WTC11 (cell line): Measurements from ENCODE around the gene SSNA1. TPM values are rescaled to one million over a fixed set of nuclear protein-coding genes. Genes with fewer than 3 reads are reported as not detected.

Source experiments
- ATF6 ChIP-seq: sonication (generic); formaldehyde crosslinking; IDR thresholded peaks from 2 replicates; pipeline ENCODE4 v1.8.1; 2023; ENCODE audit warnings: mild to moderate bottlenecking, missing genetic modification reagents
- EMX1 ChIP-seq: fragments of 250-450 bp; sonication (Bioruptor Pico); IDR thresholded peaks from 2 replicates; pipeline ENCODE4 v1.8.0; 2021; ENCODE audit warnings: mild to moderate bottlenecking
- ESRRA ChIP-seq: sonication (generic); formaldehyde crosslinking; IDR thresholded peaks from 2 replicates; pipeline ENCODE4 v1.8.1; 2022; ENCODE audit warnings: mild to moderate bottlenecking, missing genetic modification reagents, borderline replicate concordance
- FOXP1 ChIP-seq: sonication (generic); formaldehyde crosslinking; IDR thresholded peaks from 2 replicates; pipeline ENCODE4 v1.8.0; 2022; ENCODE audit warnings: missing genetic modification reagents, mild to moderate bottlenecking, moderate library complexity, borderline replicate concordance
- GABPB1 ChIP-seq: sonication (generic); formaldehyde crosslinking; IDR thresholded peaks from 2 replicates; pipeline ENCODE4 v1.8.1; 2023; ENCODE audit warnings: mild to moderate bottlenecking, missing genetic modification reagents
- MXD4 ChIP-seq: fragments of 250-450 bp; sonication (Bioruptor Pico); IDR thresholded peaks from 2 replicates; pipeline ENCODE4 v1.8.0; 2021; ENCODE audit warnings: mild to moderate bottlenecking, moderate library complexity, borderline replicate concordance
- MYBL2 ChIP-seq: sonication (generic); formaldehyde crosslinking; IDR thresholded peaks from 2 replicates; pipeline ENCODE4 v1.8.1; 2023; ENCODE audit warnings: mild to moderate bottlenecking, moderate library complexity, missing genetic modification reagents
- NFATC4 ChIP-seq: fragments of 250-450 bp; sonication (Bioruptor Pico); IDR thresholded peaks from 2 replicates; pipeline ENCODE4 v1.9.0; 2021; ENCODE audit warnings: mild to moderate bottlenecking
- NFE2L1 ChIP-seq: sonication (generic); formaldehyde crosslinking; IDR thresholded peaks from 2 replicates; pipeline ENCODE4 v1.8.1; 2023; ENCODE audit warnings: missing genetic modification reagents
- NR2C2 ChIP-seq: sonication (generic); formaldehyde crosslinking; IDR thresholded peaks from 2 replicates; pipeline ENCODE4 v1.8.0; 2022; ENCODE audit warnings: mild to moderate bottlenecking, missing genetic modification reagents
- NR3C1 ChIP-seq: sonication (generic); formaldehyde crosslinking; conservative IDR thresholded peaks from 2 replicates; pipeline ENCODE4 v1.8.1; 2023; ENCODE audit warnings: low read depth, mild to moderate bottlenecking, missing genetic modification reagents
- OVOL2 ChIP-seq: fragments of 250-450 bp; sonication (Bioruptor Pico); IDR thresholded peaks from 2 replicates; pipeline ENCODE4 v1.9.0; 2021; ENCODE audit warnings: mild to moderate bottlenecking, borderline replicate concordance
- RELA ChIP-seq: sonication (generic); formaldehyde crosslinking; IDR thresholded peaks from 2 replicates; pipeline ENCODE4 v1.8.1; 2022; ENCODE audit warnings: missing genetic modification reagents, mild to moderate bottlenecking, borderline replicate concordance
- RORB ChIP-seq: fragments of 250-450 bp; sonication (Bioruptor Pico); IDR thresholded peaks from 2 replicates; pipeline ENCODE4 v1.9.0; 2021; ENCODE audit warnings: mild to moderate bottlenecking
- SMAD4 ChIP-seq: sonication (generic); formaldehyde crosslinking; IDR thresholded peaks from 2 replicates; pipeline ENCODE4 v1.8.0; 2022; ENCODE audit warnings: mild to moderate bottlenecking, missing genetic modification reagents
- SOX15 ChIP-seq: fragments of 250-450 bp; sonication (Bioruptor Pico); IDR thresholded peaks from 2 replicates; pipeline ENCODE4 v1.9.0; 2021; ENCODE audit warnings: mild to moderate bottlenecking
- SP1 ChIP-seq: sonication (generic); formaldehyde crosslinking; conservative IDR thresholded peaks from 2 replicates; pipeline ENCODE4 v1.8.1; 2022; ENCODE audit warnings: missing genetic modification reagents
- TCF7 ChIP-seq: sonication (generic); formaldehyde crosslinking; IDR thresholded peaks from 2 replicates; pipeline ENCODE4 v1.8.0; 2022; ENCODE audit warnings: mild to moderate bottlenecking, low read depth, missing genetic modification reagents, moderate library complexity
- TEAD4 ChIP-seq: sonication (generic); formaldehyde crosslinking; IDR thresholded peaks from 2 replicates; pipeline ENCODE4 v1.8.0; 2022; ENCODE audit warnings: mild to moderate bottlenecking, missing genetic modification reagents
- TP53 ChIP-seq: sonication (generic); formaldehyde crosslinking; IDR thresholded peaks from 2 replicates; pipeline ENCODE4 v1.8.1; 2023; ENCODE audit warnings: mild to moderate bottlenecking, missing genetic modification reagents
- ZBTB21 ChIP-seq: sonication (generic); formaldehyde crosslinking; IDR thresholded peaks from 2 replicates; pipeline ENCODE4 v1.8.1; 2023; ENCODE audit warnings: mild to moderate bottlenecking, missing genetic modification reagents, borderline replicate concordance
- ZMAT4 ChIP-seq: fragments of 250-450 bp; sonication (Bioruptor Pico); IDR thresholded peaks from 2 replicates; pipeline ENCODE4 v1.9.0; 2021; ENCODE audit warnings: mild to moderate bottlenecking
- ZNF138 ChIP-seq: sonication (generic); formaldehyde crosslinking; conservative IDR thresholded peaks from 2 replicates; pipeline ENCODE4 v1.8.1; 2022; ENCODE audit warnings: mild to moderate bottlenecking, moderate library complexity, missing genetic modification reagents
- ZNF232 ChIP-seq: sonication (generic); formaldehyde crosslinking; IDR thresholded peaks from 2 replicates; pipeline ENCODE4 v1.8.0; 2022; ENCODE audit warnings: mild to moderate bottlenecking, missing genetic modification reagents
- ZNF281 ChIP-seq: sonication (generic); formaldehyde crosslinking; IDR thresholded peaks from 2 replicates; pipeline ENCODE4 v1.8.0; 2023; ENCODE audit warnings: mild to moderate bottlenecking, missing genetic modification reagents
- ZNF416 ChIP-seq: fragments of 250-450 bp; sonication (Bioruptor Pico); IDR thresholded peaks from 2 replicates; pipeline ENCODE4 v1.9.0; 2021; ENCODE audit warnings: mild to moderate bottlenecking, inconsistent platforms
- ZNF671 ChIP-seq: fragments of 250-450 bp; sonication (Bioruptor Pico); IDR thresholded peaks from 2 replicates; pipeline ENCODE4 v1.8.0; 2021; ENCODE audit warnings: mild to moderate bottlenecking
- total RNA-seq: library from RNA; stranded (reverse); gene quantifications from 3 replicates; pipeline ENCODE4 v1.2.3, GENCODE V29; 2021
- TF ChIP-seq, protein P1 (sequence below): sonication (generic); formaldehyde crosslinking; IDR thresholded peaks from 2 replicates; pipeline ENCODE4 v1.8.1; 2023; ENCODE audit warnings: mild to moderate bottlenecking, missing genetic modification reagents
- TF ChIP-seq, protein P2 (sequence below): sonication (generic); formaldehyde crosslinking; conservative IDR thresholded peaks from 2 replicates; pipeline ENCODE4 v1.8.1; 2022; ENCODE audit warnings: mild to moderate bottlenecking, missing genetic modification reagents
- TF ChIP-seq, protein P3 (sequence below): fragments of 250-450 bp; sonication (Bioruptor Pico); IDR thresholded peaks from 2 replicates; pipeline ENCODE4 v1.8.0; 2021; ENCODE audit warnings: mild to moderate bottlenecking
- TF ChIP-seq, protein P4 (sequence below): sonication (generic); formaldehyde crosslinking; IDR thresholded peaks from 2 replicates; pipeline ENCODE4 v1.8.1; 2022; ENCODE audit warnings: low read depth, mild to moderate bottlenecking, moderate library complexity, missing genetic modification reagents, borderline replicate concordance

Gene SSNA1
- total RNA-seq, 1 experiment from 2014 or later: 102 TPM

DNA sequence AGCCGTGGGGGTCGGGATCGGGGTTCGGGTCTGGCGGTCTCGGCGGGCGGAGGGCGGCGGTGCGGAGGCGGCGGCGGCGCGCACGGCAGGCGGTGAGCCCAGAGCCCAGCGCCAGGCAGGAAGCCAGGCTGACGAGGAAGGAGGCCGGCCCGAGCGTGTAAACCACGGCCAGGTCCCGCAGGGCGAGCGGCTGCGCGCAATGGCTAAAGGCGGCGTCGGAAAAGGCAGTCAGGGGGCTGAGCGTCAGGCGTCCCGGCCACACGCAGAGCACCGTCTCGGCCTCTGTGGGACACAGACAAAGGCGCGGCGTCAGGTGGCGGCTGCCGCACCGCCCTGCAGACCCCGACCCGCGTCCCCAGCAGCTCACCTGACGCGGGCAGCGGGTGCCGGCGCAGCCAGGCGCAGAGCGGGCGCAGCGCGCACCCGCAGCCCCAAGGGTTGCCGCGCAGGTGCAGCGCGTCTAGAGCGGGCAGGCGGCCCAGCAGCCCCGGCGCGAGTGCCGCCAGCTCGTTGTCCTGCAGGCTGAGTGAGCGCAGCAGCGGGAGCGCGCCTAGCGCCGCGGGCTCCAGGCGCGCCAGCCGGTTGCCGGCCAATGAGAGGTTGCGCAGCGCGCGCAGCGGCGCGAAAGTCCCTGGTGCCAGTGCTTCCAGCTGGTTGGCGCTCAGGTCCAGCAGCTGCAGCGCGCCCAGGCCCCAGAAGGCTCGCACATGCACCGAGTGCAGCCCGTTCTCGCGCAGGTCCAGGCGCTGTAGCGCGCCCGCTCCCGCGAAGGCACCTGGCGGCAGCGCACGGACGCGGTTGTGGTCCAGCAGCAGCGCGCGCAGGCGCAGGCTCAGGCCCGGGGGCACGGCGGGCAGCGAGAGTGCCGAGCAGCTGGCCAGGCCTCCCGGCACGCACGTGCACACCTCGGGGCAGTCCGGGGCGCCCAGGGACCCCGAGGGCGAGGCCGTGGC lies 19.3 kb upstream of the SSNA1 start (continued):
- TF ChIP-seq, protein P1, sequence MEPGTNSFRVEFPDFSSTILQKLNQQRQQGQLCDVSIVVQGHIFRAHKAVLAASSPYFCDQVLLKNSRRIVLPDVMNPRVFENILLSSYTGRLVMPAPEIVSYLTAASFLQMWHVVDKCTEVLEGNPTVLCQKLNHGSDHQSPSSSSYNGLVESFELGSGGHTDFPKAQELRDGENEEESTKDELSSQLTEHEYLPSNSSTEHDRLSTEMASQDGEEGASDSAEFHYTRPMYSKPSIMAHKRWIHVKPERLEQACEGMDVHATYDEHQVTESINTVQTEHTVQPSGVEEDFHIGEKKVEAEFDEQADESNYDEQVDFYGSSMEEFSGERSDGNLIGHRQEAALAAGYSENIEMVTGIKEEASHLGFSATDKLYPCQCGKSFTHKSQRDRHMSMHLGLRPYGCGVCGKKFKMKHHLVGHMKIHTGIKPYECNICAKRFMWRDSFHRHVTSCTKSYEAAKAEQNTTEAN (CRISPR knock-in tag): no peak
- no peak for TF ChIP-seq NR3C1 (CRISPR knock-in tag)
- no peak for TF ChIP-seq TCF7 (CRISPR knock-in tag)
- TF ChIP-seq NFE2L1 (CRISPR knock-in tag): peak; percentile 79; the same call in 1 of the 2 replicates
- TF ChIP-seq ATF6 (CRISPR knock-in tag): no peak
- peak; percentile 43 for TF ChIP-seq SP1 (CRISPR knock-in tag)
- no peak for TF ChIP-seq OVOL2
- TF ChIP-seq, protein P2, sequence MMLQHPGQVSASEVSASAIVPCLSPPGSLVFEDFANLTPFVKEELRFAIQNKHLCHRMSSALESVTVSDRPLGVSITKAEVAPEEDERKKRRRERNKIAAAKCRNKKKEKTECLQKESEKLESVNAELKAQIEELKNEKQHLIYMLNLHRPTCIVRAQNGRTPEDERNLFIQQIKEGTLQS (CRISPR knock-in tag): no peak
- peak; percentile 59; the same call in 1 of the 2 replicates for TF ChIP-seq FOXP1 (CRISPR knock-in tag)
- 0 out of 2 replicates have a peak, but pooled peaks have one; percentile 70 for TF ChIP-seq ESRRA (CRISPR knock-in tag)
- TF ChIP-seq TEAD4 (CRISPR knock-in tag): no peak
- peak; percentile 69; the same call in 1 of the 2 replicates for TF ChIP-seq TP53
- TF ChIP-seq SOX15 (CRISPR knock-in tag): no peak
- TF ChIP-seq EMX1: no peak
- no peak for TF ChIP-seq MXD4
- TF ChIP-seq ZNF671 (CRISPR knock-in tag): no peak
- TF ChIP-seq MYBL2 (CRISPR knock-in tag): 0 out of 2 replicates have a peak, but pooled peaks have one; percentile 13
- no peak for TF ChIP-seq NFATC4 (CRISPR knock-in tag)
- no peak; the same call in 1 of the 2 replicates for TF ChIP-seq ZNF232 (CRISPR knock-in tag)
- no peak for TF ChIP-seq RORB (CRISPR knock-in tag)
- TF ChIP-seq NR2C2: 0 out of 2 replicates have a peak, but pooled peaks have one; percentile 11
- TF ChIP-seq ZMAT4 (CRISPR knock-in tag): no peak
- TF ChIP-seq, protein P3, sequence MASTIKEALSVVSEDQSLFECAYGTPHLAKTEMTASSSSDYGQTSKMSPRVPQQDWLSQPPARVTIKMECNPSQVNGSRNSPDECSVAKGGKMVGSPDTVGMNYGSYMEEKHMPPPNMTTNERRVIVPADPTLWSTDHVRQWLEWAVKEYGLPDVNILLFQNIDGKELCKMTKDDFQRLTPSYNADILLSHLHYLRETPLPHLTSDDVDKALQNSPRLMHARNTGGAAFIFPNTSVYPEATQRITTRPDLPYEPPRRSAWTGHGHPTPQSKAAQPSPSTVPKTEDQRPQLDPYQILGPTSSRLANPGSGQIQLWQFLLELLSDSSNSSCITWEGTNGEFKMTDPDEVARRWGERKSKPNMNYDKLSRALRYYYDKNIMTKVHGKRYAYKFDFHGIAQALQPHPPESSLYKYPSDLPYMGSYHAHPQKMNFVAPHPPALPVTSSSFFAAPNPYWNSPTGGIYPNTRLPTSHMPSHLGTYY (CRISPR knock-in tag): no peak
- no peak for TF ChIP-seq ZNF281 (CRISPR knock-in tag)
- TF ChIP-seq ZNF138: no peak
- 0 out of 2 replicates have a peak, but pooled peaks have one; percentile 62 for TF ChIP-seq RELA (CRISPR knock-in tag)
- no peak for TF ChIP-seq ZNF416 (CRISPR knock-in tag)
- peak; percentile 62; the same call in 1 of the 2 replicates for TF ChIP-seq ZBTB21 (CRISPR knock-in tag)
- no peak for TF ChIP-seq GABPB1
- TF ChIP-seq, protein P4, sequence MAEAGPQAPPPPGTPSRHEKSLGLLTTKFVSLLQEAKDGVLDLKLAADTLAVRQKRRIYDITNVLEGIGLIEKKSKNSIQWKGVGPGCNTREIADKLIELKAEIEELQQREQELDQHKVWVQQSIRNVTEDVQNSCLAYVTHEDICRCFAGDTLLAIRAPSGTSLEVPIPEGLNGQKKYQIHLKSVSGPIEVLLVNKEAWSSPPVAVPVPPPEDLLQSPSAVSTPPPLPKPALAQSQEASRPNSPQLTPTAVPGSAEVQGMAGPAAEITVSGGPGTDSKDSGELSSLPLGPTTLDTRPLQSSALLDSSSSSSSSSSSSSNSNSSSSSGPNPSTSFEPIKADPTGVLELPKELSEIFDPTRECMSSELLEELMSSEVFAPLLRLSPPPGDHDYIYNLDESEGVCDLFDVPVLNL (CRISPR knock-in tag): no peak; the same call in 1 of the 2 replicates
- no peak for TF ChIP-seq SMAD4 (CRISPR knock-in tag)
